Glutamatergic neuron (in vitro differentiated cells): ENCODE results near the gene COL16A1. TPM values are rescaled to one million over a fixed set of nuclear protein-coding genes. Genes with fewer than 3 reads are reported as not detected.

Source experiments
- DNase-seq: peaks from one replicate; pipeline ENCODE4 v3.0.0; 2022
- H3K27ac Mint-ChIP-seq: one replicate; pipeline ENCODE4 v1.8.0; 2020; ENCODE audit warnings: mild to moderate bottlenecking, mixed read lengths, inconsistent platforms; ENCODE audit not compliant: unreplicated experiment
- H3K27me3 Mint-ChIP-seq: one replicate; pipeline ENCODE4 v1.8.0; 2020; ENCODE audit warnings: mild to moderate bottlenecking, moderate library complexity, mixed read lengths, inconsistent platforms; ENCODE audit not compliant: unreplicated experiment
- H3K36me3 Mint-ChIP-seq: one replicate; pipeline ENCODE4 v1.8.0; 2020; ENCODE audit warnings: mild to moderate bottlenecking, mixed read lengths, inconsistent platforms; ENCODE audit not compliant: unreplicated experiment
- H3K4me1 Mint-ChIP-seq: one replicate; pipeline ENCODE4 v1.8.0; 2020; ENCODE audit warnings: mild to moderate bottlenecking, low read depth, mixed read lengths, inconsistent platforms; ENCODE audit not compliant: unreplicated experiment
- H3K4me3 Mint-ChIP-seq: one replicate; pipeline ENCODE4 v1.8.0; 2020; ENCODE audit warnings: mild to moderate bottlenecking, mixed read lengths, inconsistent platforms; ENCODE audit not compliant: unreplicated experiment
- H3K9me3 Mint-ChIP-seq: one replicate; pipeline ENCODE4 v1.8.0; 2020; ENCODE audit warnings: mild to moderate bottlenecking, moderate library complexity, mixed read lengths, inconsistent platforms; ENCODE audit not compliant: unreplicated experiment
- CTCF ChIP-seq: fragments of 200-600 bp; sonication (generic); IDR thresholded peaks from one replicate; pipeline ENCODE4 v1.5.0; 2021; ENCODE audit not compliant: partially characterized antibody, unreplicated experiment
- total RNA-seq: library from RNA; stranded (reverse); fragmentation: NEBNext Ultra II Directional; extraction: Animal tissue kit (Norgen Biotek cat#: 25700); gene quantifications from one replicate; pipeline ENCODE4 v1.2.1, GENCODE V29; 2021; ENCODE audit not compliant: unreplicated experiment

COL16A1 gene
- total RNA-seq, 1 donor from 2014 or later: 52.2 TPM

GRCh38 chr1:31733389-31734219 lies 29.8 kb upstream of the COL16A1 start:
- TF ChIP-seq CTCF: no peak
- no peak overlapping the region for H3K27ac Mint-ChIP-seq
- no peak overlapping the region for H3K4me3 Mint-ChIP-seq
- peaks cover 9% of the 10 kb centered on the region for H3K9me3 Mint-ChIP-seq
- peaks cover 16% of the 10 kb centered on the region for H3K27me3 Mint-ChIP-seq
- H3K4me1 Mint-ChIP-seq: peaks cover 9% of the 10 kb centered on the region
- peaks cover 4% of the 10 kb centered on the region for H3K36me3 Mint-ChIP-seq
- no peak for DNase-seq

- H3K27ac Mint-ChIP-seq: no peak overlapping the region
- peaks cover 8% of the 10 kb centered on the region for H3K9me3 Mint-ChIP-seq
- TF ChIP-seq CTCF: no peak
- H3K4me3 Mint-ChIP-seq: no peak overlapping the region
- H3K27me3 Mint-ChIP-seq: peaks cover 16% of the 10 kb centered on the region
- no peak for DNase-seq
- H3K4me1 Mint-ChIP-seq: peaks cover 9% of the 10 kb centered on the region
- H3K36me3 Mint-ChIP-seq: peaks cover 4% of the 10 kb centered on the region
Measured at GRCh38 chr1:31732751-31733289, 29.0 kb upstream of the COL16A1 start.

DNA sequence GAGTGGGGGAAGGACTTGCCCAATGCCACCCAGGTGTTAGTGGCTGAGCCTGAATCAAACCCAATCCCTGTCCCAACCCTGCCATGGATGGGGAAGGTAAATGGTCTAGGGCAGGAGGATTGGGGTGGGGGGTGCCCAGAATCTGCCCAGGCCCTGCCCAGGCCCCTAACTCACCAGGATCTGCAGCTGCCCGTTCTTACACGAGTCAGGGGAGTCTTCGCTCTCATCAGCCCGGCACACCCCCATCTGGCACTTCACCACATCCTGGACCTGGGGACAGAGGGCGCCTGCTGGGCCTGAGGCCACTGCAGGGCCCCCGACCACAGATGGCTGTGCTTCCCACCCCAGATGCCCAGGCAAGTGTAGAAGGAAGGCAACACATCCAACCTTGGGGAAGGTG lies 28.5 kb upstream of the COL16A1 start:
- Mint-ChIP-seq H3K36me3 (peaks cover 4% of the 10 kb centered on the region), H3K27ac (no peak overlapping the region), H3K4me1 (peaks cover 9% of the 10 kb centered on the region), H3K27me3 (peaks cover 14% of the 10 kb centered on the region), H3K9me3 (peaks cover 7% of the 10 kb centered on the region), H3K4me3 (no peak overlapping the region)
- TF ChIP-seq CTCF: no peak
- DNase-seq: no peak

DNA sequence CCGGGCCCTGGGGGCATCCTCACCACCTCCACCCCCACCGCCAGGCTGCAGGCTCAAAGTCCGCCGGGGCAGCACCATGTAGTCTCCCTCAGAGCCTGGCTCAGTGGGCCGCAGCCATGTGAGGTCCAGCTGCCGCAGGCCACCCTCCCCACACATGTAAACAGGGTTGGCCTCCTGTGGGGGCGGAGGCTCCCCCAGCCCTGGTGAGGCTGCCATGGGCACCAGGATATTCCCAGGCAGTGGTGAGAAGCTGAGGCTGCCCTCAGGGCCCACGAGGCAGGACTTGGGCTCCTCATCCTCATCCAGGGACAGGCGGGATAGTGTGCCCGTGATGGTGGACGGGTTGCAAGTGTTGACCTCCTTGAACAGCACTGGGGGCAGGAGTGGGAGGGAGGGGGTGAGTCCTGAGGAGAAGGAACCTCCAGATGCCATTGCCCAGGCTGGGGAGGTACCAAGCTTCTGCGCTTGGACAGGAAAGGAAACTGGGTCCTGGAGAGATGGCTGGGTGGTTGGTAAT lies 27.3 kb upstream of the COL16A1 start:
- DNase-seq: no peak
- no peak overlapping the region for H3K4me3 Mint-ChIP-seq
- peaks cover 9% of the 10 kb centered on the region for H3K4me1 Mint-ChIP-seq
- TF ChIP-seq CTCF: no peak
- H3K9me3 Mint-ChIP-seq: peaks cover 3% of the 10 kb centered on the region
- peaks cover 12% of the 10 kb centered on the region for H3K27me3 Mint-ChIP-seq
- H3K27ac Mint-ChIP-seq: no peak overlapping the region
- no peaks in the 10 kb centered on the region for H3K36me3 Mint-ChIP-seq
